ENCODE data around the gene MINDY4. TPM values are rescaled to one million over a fixed set of nuclear protein-coding genes. Genes with fewer than 3 reads are reported as not detected.
"Not testable (repeated sequence)": the region's sequence is repeated elsewhere in the genome, so short reads cannot be mapped to it uniquely, and the experiment has no call there.

MINDY4 gene
- total and polyA plus RNA-seq, 2 donors = 5.6 to 12.8 TPM

DNA sequence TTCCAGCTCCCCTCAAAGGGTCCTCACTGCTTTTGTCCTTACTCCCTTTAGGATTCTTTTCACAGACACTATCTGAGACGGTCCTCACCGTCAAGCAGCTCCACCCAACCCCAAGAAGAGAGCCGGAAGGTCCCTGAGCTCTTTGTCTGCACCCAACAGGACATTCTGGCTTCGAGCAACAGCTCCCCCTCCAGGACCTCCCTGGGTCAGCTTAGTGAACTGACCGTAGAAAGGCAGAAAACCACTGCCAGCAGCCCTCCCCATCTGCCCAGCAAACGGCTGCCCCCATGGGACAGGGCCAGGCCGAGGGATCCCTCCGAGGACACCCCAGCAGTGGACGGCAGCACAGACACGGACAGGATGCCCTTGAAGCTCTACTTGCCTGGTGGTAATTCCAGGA lies 19.9 kb downstream of the MINDY4 start:
- Histone ChIP-seq H3K4me3 (ENCODE audit: low read depth, low read length) (no peak overlapping the region), H3K36me3 (ENCODE audit: insufficient read depth) (no peaks in the 10 kb centered on the region), H3K27ac (ENCODE audit: low read depth) (no peak overlapping the region), H3K4me1 (ENCODE audit: insufficient read depth) (no peaks in the 10 kb centered on the region)
- no peak for DNase-seq (ENCODE audit: extremely low spot score)
- 79% methylated on average over 10 of the region's 10 CpGs for WGBS

DNA sequence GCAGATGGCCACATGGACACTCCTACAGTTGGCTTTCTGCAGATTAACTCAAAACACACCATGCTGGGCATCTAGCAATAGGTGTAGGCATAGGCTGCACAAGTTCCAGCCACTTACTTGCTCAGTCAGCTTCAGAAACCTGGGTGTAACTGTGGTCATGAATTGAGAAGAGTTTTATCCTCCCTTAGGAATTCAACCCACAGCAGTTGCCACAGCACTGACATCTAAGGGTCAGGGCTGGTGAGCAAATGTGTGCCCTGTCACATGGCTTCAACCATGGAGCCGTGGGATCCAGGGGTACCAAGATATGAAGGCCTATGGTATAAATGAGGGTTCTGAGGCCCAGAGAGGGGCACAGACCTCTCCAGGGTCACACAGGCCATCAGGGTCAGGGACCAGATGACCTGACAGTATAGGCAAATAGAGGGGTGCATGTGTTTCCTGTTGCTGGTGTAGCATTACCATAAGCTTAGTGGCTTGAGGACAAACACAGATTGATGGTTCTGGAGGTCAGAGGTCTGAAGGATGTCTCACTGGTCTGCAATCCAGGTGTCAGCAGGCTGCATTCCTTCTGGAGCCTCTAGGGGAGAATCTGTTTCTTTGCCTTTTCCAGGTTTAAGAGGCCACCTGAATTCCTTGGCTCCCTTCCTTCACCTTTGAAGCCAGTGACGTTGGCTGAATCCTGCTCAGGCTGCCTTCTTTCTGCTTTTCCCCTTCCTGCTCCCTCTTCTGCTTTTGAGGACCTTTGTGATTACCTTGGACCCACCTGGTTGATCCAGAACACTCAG lies 24.1 kb downstream of the MINDY4 start:
- DNase-seq (ENCODE audit: extremely low spot score) = no peak
- no peaks in the 10 kb centered on the region for H3K36me3 ChIP-seq (ENCODE audit: insufficient read depth)
- H3K4me1 ChIP-seq (ENCODE audit: insufficient read depth) = no peaks in the 10 kb centered on the region
- H3K4me3 ChIP-seq (ENCODE audit: low read depth, low read length) = no peak overlapping the region
- H3K27ac ChIP-seq (ENCODE audit: low read depth) = no peak overlapping the region
- WGBS = 66% methylated on average over 2 of the region's 2 CpGs

DNA sequence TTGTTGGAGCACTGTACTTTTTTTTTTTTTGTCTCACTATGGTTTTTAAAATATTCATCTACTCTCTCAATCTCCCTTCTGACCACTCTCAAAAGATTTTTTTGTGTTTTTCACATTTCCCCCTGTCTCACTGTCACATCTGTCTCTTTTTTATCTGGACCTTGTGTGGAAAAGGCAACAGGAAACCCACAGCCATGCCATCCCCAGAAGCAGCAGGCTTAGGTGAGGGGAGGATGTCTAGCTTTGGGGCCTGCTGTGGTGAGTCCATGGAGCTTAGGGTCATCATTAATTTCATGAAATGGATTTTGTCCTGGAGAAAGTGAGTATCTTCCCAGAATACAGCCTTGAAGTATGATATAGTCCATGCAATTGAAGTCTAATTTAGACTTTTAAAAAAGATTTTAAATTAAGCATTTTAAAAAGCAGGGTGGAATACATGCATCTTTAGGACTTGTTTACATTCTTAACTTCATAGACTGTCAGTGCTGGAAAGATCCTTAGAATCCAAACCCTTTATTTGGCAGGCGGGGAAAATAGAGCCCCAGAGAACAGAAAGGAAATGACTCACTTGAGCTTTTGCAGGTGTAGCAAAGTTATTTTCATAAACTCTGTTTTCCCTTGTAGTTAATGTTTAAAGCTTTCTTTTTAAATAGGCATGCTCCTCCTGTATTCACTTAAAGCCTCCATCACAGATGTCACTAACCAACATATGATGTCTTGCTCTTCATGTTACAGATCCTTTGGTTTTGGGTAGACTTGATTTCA lies 25.1 kb downstream of the MINDY4 start:
- H3K4me3 ChIP-seq (ENCODE audit: low read depth, low read length) = no peak overlapping the region
- H3K4me1 ChIP-seq (ENCODE audit: insufficient read depth) = no peaks in the 10 kb centered on the region
- WGBS = 13% methylated on average over 1 of the region's 1 CpG
- H3K27ac ChIP-seq (ENCODE audit: low read depth) = no peak overlapping the region
- no peaks in the 10 kb centered on the region for H3K36me3 ChIP-seq (ENCODE audit: insufficient read depth)
- no peak for DNase-seq (ENCODE audit: extremely low spot score)

DNA sequence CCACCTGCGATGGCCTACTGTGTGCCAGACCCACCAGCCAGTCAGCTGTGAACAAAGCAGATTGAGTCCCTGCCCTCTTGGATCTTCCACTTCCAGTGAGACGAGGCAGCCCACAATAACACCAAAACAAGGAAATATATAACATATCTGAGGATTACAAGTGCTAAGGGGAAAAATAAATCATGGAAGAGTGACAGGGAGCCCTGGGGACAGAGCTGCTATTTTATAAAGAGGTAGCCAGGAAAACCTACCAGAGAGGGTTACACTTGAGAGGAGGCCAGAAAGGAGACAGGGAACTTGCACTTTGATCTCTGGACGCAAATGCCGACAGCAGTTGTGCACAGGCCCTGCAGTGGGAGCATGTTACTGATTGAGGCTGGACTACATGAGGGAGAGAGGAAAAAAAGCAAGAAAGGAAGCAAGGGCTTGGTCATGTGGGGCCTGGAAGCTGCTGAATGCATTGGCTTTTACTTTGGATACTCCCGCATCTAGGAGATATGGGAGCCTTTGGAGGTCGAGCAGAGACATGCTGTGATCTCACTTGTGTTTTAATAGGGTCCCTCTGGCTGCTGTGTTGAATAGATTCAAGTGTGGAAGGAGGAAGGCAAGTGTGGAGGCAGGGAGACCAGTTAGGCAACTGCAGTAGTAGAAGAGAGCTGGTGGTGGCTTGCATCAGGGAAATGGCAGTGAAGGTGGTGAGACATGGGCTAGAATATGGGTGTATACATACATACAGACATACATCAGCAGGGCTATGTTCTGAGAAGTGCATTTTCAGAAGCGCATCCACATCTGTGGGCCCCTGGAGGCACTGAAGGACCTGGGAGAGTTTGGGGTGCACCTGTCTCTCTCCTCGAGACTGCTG lies 26.2 kb downstream of the MINDY4 start:
- no peaks in the 10 kb centered on the region for H3K36me3 ChIP-seq (ENCODE audit: insufficient read depth)
- H3K4me1 ChIP-seq (ENCODE audit: insufficient read depth) = no peaks in the 10 kb centered on the region
- H3K27ac ChIP-seq (ENCODE audit: low read depth) = no peak overlapping the region
- no peak for DNase-seq (ENCODE audit: extremely low spot score)
- no peak overlapping the region for H3K4me3 ChIP-seq (ENCODE audit: low read depth, low read length)
- WGBS = 53% methylated on average over 8 of the region's 8 CpGs

DNA sequence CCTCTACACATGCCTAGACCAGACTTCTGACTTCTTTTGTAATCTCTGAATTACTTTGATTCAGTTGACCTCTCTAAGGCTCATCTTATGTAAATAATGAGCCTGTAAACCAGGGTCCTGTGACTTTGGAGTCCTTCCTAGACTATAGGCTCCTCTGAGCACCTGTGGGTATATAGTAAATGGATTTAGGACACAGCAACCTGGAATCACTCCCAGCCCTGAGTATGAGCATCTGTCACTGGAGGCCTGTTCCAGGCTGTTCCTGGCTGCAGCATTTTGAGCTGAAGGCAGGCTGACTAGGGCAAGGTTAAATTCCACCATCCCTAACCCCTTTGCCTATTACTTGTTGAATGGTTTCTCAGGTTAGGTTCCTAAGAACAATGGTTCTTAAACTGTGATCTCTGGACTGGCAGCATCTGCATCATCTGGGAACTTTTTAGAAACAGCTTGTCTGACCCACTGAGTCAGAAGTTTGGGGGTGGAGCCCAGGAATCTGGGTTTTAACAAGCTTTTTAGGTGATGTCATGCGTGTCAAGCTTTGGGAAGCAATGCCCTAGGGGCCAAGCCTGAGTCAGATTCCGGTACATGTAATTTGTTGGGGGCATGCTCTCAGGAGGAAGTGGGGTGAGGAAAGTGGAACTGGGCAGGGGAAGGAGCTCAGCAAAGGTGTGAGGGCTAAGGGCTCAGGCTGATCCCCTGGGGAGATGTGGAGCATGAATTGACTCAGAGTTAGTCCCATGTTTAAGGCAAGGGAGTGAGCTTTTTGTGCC lies 28.2 kb downstream of the MINDY4 start:
- no peak overlapping the region for H3K27ac ChIP-seq (ENCODE audit: low read depth)
- WGBS = 53% methylated on average over 2 of the region's 2 CpGs
- DNase-seq (ENCODE audit: extremely low spot score) = no peak
- H3K4me3 ChIP-seq (ENCODE audit: low read depth, low read length) = no peak overlapping the region
- H3K36me3 ChIP-seq (ENCODE audit: insufficient read depth) = no peaks in the 10 kb centered on the region
- H3K4me1 ChIP-seq (ENCODE audit: insufficient read depth) = no peaks in the 10 kb centered on the region

DNA sequence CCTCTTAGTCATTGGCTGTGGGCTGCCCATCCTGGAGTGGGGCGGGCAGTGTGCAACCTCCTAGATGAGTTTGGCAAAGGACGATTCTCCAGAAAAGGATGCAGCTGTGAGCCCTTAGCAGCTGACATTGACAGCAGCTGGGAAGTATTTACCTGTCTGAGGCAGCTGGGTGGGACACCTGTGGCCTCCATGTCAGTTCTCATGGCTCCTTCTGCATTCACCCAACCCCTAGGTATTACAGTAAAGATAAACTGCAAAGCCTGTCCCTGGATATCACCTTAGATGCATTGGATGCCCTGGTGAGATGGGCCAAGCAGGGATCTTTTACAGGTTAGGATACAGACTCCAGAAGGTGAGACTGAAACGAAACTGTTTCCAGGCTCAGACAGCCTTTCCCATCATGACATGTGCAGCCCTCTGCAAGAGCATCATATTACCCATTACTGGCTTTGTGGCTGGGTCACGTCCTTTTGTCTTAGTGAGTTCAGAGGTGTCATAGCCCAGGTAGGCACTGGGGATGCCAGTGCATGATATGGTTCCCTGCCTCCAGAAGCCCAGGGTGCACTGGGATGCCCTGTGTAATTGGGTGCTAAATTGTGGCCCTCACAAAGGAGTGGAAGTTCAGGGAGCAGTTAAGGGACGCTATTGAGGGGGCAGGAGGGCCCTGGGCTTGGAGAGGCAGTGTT lies 28.9 kb downstream of the MINDY4 start:
- H3K4me3 ChIP-seq (ENCODE audit: low read depth, low read length) = no peak overlapping the region
- H3K4me1 ChIP-seq (ENCODE audit: insufficient read depth) = no peaks in the 10 kb centered on the region
- no peak overlapping the region for H3K27ac ChIP-seq (ENCODE audit: low read depth)
- no peak for DNase-seq (ENCODE audit: extremely low spot score)
- no peaks in the 10 kb centered on the region for H3K36me3 ChIP-seq (ENCODE audit: insufficient read depth)
- WGBS = 78% methylated on average over 5 of the region's 5 CpGs

DNA sequence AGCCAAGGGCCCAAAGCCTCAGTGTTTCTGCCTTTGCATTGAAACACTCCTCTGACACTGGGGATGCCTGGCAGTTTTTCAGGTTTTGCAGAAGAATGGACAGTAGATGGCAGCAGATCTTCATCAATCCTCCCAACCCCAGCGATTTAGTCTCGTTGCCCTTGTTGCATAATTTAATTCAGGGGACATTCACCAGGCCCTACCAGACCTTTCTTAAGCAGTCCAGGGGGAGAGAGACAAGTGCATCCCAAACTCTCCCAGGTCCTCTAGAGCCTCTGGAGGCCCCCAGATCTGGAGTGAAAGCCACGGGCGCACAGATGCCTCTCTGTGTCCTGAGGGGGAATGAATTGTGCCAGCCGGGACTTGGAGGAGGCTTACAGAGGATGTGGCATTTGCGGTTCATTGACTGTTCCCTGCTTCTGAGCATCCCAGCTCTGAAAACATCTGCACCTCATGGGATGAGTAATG lies 29.6 kb downstream of the MINDY4 start:
- peak; percentile 65 for DNase-seq (ENCODE audit: extremely low spot score)
- Histone ChIP-seq H3K4me3 (ENCODE audit: low read depth, low read length) (no peak overlapping the region), H3K27ac (ENCODE audit: low read depth) (no peak overlapping the region), H3K36me3 (ENCODE audit: insufficient read depth) (no peaks in the 10 kb centered on the region), H3K4me1 (ENCODE audit: insufficient read depth) (no peaks in the 10 kb centered on the region)
- WGBS = 47% methylated on average over 6 of the region's 6 CpGs

DNA sequence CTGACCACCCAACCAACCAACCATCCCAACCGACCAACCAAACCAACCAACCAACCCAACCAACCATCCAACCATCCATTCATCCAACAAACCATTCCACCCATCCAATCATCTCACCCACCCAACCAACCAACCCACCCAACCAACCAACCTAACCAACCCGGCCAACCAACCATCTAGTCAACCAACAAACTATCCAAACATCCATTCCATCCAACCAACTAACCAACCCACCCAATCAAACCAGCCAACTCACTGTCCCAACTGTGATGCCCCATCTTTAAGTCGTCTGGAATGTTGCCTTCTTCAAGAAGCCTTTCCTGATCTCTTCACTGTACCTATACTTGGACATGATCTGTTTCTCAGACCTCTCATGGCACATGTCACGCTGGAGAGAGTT lies 31.6 kb downstream of the MINDY4 start:
- 95% methylated on average over 4 of the region's 4 CpGs for WGBS
- Histone ChIP-seq H3K36me3 (ENCODE audit: insufficient read depth) (no peaks in the 10 kb centered on the region), H3K4me3 (ENCODE audit: low read depth, low read length) (no peak overlapping the region), H3K4me1 (ENCODE audit: insufficient read depth) (no peaks in the 10 kb centered on the region), H3K27ac (ENCODE audit: low read depth) (no peak overlapping the region)
- DNase-seq (ENCODE audit: extremely low spot score) = no peak

DNA sequence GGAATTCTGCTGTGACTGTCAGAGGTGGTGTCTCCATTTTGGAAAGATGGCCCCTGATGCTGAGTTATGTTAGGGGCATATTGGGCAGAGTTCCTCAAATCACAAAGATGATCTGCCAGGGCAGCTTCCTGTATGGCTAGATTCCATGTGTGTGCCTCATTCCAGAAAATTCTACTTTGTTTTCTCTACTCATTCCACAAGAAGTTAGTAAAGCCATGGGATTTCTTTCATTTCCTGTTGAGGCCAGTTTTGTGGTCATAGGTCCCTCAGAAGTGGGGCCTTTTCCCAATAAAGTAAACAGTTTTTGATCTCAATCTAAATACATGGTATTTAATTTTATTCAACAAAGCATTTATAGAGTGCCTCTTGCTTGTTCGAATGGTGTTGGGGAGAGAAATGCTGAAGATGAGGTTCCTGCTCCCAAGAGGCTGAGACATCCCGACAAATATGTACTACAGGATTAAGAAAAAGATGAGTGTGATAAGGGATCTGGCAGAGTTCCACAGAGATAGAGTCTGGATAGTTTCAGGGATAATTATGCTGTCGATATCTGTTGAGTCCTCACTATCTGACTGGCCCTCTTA lies 33.0 kb downstream of the MINDY4 start:
- DNase-seq (ENCODE audit: extremely low spot score) = no peak
- Histone ChIP-seq H3K27ac (ENCODE audit: low read depth) (no peak overlapping the region), H3K36me3 (ENCODE audit: insufficient read depth) (no peaks in the 10 kb centered on the region), H3K4me3 (ENCODE audit: low read depth, low read length) (no peak overlapping the region), H3K4me1 (ENCODE audit: insufficient read depth) (no peaks in the 10 kb centered on the region)
- WGBS = 36% methylated on average over 3 of the region's 3 CpGs

DNA sequence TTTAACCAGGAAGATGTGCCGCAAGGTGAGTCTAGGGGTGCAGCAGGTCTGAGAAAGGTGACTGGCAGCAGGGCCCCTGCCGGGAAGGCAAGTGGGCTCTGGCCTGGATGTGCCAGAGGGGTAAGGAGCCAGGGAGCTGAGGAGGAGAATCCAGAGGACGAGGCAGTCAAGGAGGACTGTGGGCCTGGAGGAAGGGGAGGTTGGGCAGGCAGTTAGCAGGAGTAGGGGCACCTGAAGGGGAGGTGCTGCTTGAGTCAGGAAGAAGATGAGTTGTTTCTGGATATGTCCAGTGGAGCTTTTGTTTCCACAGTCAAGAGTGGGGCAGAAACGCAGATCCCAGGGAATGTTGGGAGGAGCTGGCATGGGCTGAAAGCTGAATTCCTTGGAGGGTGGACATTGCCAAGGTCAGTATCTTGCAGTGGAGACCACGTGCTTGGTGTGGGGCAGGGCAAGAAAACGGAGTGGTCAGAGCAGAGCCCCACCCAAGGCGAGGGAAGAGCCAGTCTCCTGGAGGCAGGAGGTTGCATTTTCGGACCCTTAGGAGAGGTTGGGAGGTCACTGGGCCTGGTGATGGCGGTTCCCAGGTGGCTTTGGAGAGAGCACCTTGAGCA lies 34.0 kb downstream of the MINDY4 start:
- DNase-seq (ENCODE audit: extremely low spot score) = no peak
- Histone ChIP-seq H3K36me3 (ENCODE audit: insufficient read depth) (no peaks in the 10 kb centered on the region), H3K27ac (ENCODE audit: low read depth) (no peak overlapping the region), H3K4me1 (ENCODE audit: insufficient read depth) (no peaks in the 10 kb centered on the region), H3K4me3 (ENCODE audit: low read depth, low read length) (no peak overlapping the region)
- 82% methylated on average over 9 of the region's 9 CpGs for WGBS

DNA sequence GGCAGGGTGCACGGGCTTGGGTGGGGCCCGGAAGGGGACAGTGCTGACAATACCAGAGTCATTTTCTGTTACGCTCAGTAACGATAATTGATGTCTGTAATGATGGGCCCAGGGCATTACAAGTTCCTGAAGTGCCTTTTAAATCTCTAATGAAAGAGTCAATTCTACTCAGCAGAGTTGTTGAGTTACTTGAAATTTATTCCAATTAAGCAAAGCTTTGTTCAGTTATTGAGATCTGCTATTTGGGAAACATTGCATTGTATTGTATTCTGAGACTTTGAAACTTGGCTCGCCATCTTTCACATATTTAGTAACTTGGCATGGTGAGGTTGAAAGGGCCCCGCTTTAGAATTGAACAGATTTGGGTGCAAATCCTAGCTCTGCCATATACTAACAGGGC lies 34.7 kb downstream of the MINDY4 start:
- Histone ChIP-seq H3K4me3 (ENCODE audit: low read depth, low read length) (no peak overlapping the region), H3K27ac (ENCODE audit: low read depth) (no peak overlapping the region), H3K36me3 (ENCODE audit: insufficient read depth) (no peaks in the 10 kb centered on the region), H3K4me1 (ENCODE audit: insufficient read depth) (no peaks in the 10 kb centered on the region)
- WGBS = 89% methylated on average over 6 of the region's 6 CpGs
- DNase-seq (ENCODE audit: extremely low spot score) = no peak

DNA sequence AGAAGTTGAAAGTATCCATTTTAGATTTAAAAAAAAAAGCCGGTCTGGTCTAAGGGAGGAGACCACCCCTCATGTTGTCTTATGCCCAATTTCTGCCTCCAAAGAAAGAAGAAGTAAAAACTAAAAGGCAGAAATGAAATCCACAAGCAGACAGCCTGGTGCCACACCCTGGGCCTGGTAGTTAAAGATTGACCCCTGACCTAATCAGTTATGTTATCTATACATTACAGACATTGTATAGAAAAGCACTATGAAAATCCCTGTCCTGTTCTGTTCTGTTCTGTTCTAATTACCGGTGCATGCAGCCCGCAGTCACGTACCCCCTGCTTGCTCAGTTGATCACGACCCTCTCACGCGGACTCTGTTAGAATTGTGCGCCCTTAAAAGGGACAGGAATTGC lies 36.3 kb downstream of the MINDY4 start:
- WGBS = 98% methylated on average over 8 of the region's 8 CpGs
- H3K4me1 ChIP-seq (ENCODE audit: insufficient read depth); H3K27ac ChIP-seq (ENCODE audit: low read depth); H3K4me3 ChIP-seq (ENCODE audit: low read depth, low read length); DNase-seq (ENCODE audit: extremely low spot score); H3K36me3 ChIP-seq (ENCODE audit: insufficient read depth): not testable (repeated sequence)
